ENCODE data around the gene UBE2C. TPM values are rescaled to one million over a fixed set of nuclear protein-coding genes. Genes with fewer than 3 reads are reported as not detected.

UBE2C gene
- total and polyA plus RNA-seq, 10 donors, result 3.0 to 56.4 (median 13.5) TPM

- TF ChIP-seq POLR2A (IDR thresholded peaks at IDR 0.05) (no peak), CTCF (IDR thresholded peaks at IDR 0.05 in 8 of 11, conservative IDR thresholded peaks at IDR 0.05 in 3 of 11) (peak in 9 of 11 experiments; percentile 24 to 60 (median 49)), POLR2AphosphoS5 (IDR thresholded peaks at IDR 0.05) (peak in 2 of 3 donors; percentile 61 to 71)
- H3K27me3 ChIP-seq (replicated peaks in 1 of 7), result peaks cover 0 to 37% (median 22%) of the 10 kb centered on the region in 7 donors
- 17 to 25% (median 20%) methylated on average over 49 to 57 of the region's 57 CpGs for WGBS, 5 donors
- intact Hi-C loops (cut with DNase I; ENCODE audit: low total_unique reads), result no loop called here
- no peaks in the 10 kb centered on the region for H3K9me3 ChIP-seq
- H3K4me3 ChIP-seq, result peak overlapping the region in 7 of 8 donors; percentile 13 to 64 (median 21)
- DNase-seq, result peak; percentile 85
- H3K36me3 ChIP-seq, result no peaks in the 10 kb centered on the region
- H3K27ac ChIP-seq, result peak overlapping the region in 1 of 8 donors; percentile 12
- H3K4me1 ChIP-seq, result peaks cover 0 to 30% (median 19%) of the 10 kb centered on the region in 6 donors
These were observed 11.7 kb downstream of the UBE2C start for GRCh38 chr20:45823949-45824835.

- Histone ChIP-seq H3K9me3 (no peaks in the 10 kb centered on the region), H3K27ac (peak overlapping the region in 7 of 8 donors; percentile 4 to 74 (median 44)), H3K4me3 (no peak overlapping the region), H3K4me1 (peaks cover 0 to 32% (median 20%) of the 10 kb centered on the region in 6 donors), H3K36me3 (no peaks in the 10 kb centered on the region), H3K27me3 (replicated peaks in 1 of 7) (peaks cover 0 to 32% (median 22%) of the 10 kb centered on the region in 7 donors)
- intact Hi-C loops (cut with DNase I; ENCODE audit: low total_unique reads), result no loop called here
- DNase-seq, result no peak
- no peak for TF ChIP-seq POLR2A (IDR thresholded peaks at IDR 0.05)
- TF ChIP-seq CTCF (IDR thresholded peaks at IDR 0.05 in 8 of 11, conservative IDR thresholded peaks at IDR 0.05 in 3 of 11), result no peak
- TF ChIP-seq POLR2AphosphoS5 (IDR thresholded peaks at IDR 0.05), result peak in 1 of 3 donors; percentile 39
- 79 to 90% (median 82%) methylated on average over 6 of the region's 6 CpGs for WGBS, 5 donors
These were observed 14.1 kb downstream of the UBE2C start for GRCh38 chr20:45826381-45827019.

- intact Hi-C loops (cut with DNase I; ENCODE audit: low total_unique reads), result no loop called here
- 82 to 95% (median 90%) methylated on average over 8 of the region's 8 CpGs for WGBS, 5 donors
These were observed 14.7 kb downstream of the UBE2C start, which contains the start of gene TNNC2 for GRCh38 chr20:45827030-45827652. Gene TNNC2, minus strand, starts transcription at chr20:45827312. Its CDS starts 64 bp downstream, at chr20:45827248.

More at GRCh38 chr20:45827030-45827652, 14.7 kb downstream of the UBE2C start, which contains the start of gene TNNC2:
- Histone ChIP-seq H3K27me3 (replicated peaks in 1 of 7) (peaks cover 0 to 27% (median 19%) of the 10 kb centered on the region in 7 donors), H3K4me3 (no peak within 1 kb of the TSS), H3K27ac (peak within 1 kb of the TSS in 7 of 8 donors; percentile 4 to 74 (median 44)), H3K36me3 (no peaks in the 10 kb centered on the region), H3K9me3 (no peaks in the 10 kb centered on the region), H3K4me1 (peaks cover under 1 to 39% (median 23%) of the 10 kb centered on the region in 6 donors)
- TF ChIP-seq POLR2AphosphoS5 (IDR thresholded peaks at IDR 0.05) (no peak), POLR2A (IDR thresholded peaks at IDR 0.05) (no peak), CTCF (IDR thresholded peaks at IDR 0.05 in 8 of 11, conservative IDR thresholded peaks at IDR 0.05 in 3 of 11) (no peak)
- no peak for DNase-seq
